GM13976 (cell line): ENCODE data around the gene KLF12.
A peak's percentile ranks its signal among the peaks of the same experiment; 100 is the strongest.

ENCODE experiments used
- DNase-seq: peaks from one replicate; pipeline ENCODE4 v3.0.0; 2012; ENCODE audit warnings: low spot score
- in situ Hi-C: fragments of 300-500 bp; cut with MboI; formaldehyde crosslinking; loops from one replicate; pipeline ENCODE4 v1.12.0; 2022; ENCODE audit warnings: low sequenced_read_pairs, mixed read lengths, inconsistent platforms; ENCODE audit not compliant: unreplicated experiment
- TF ChIP-seq, protein P1 (sequence below): IDR thresholded peaks from 2 replicates; pipeline ENCODE4 v1.5.1; 2012; ENCODE audit warnings: borderline replicate concordance, mild to moderate bottlenecking; ENCODE audit not compliant: insufficient read depth; ENCODE audit errors: extremely low read depth, missing control alignments, control extremely low read depth

KLF12 gene

DNA sequence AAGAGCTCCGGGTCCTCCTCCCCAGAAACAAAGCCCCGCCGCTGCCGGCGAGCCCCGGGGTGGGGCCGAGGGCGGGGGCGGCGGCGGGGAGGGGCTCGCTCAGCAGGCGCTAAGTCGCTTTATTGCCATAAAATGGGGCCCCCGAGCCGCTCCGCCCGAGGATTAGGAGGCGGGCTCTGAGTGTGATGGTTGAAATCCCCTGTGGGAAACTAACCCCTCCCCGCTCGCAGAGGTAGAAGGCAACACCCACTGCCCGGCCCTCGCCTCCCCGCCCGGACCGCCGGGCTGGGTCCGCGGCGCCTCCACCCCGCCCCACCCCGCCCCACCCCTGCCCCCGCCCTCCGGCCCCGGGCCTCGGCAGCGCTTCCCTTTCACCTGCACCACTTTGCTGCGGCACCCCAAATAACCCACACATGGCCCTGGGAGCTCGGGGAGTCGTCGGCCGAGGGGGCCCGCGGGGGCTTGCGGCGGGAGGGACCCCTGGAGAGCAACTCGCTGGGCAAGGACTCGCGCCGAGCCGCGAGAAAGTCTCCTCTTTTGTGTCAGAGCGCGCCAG lies at the start of gene KLF12:
TSS of gene KLF12 (minus strand) at position 184 of the 556 bp plus-strand sequence.
- in situ Hi-C loops, result no loop called here
- TF ChIP-seq, protein P1, sequence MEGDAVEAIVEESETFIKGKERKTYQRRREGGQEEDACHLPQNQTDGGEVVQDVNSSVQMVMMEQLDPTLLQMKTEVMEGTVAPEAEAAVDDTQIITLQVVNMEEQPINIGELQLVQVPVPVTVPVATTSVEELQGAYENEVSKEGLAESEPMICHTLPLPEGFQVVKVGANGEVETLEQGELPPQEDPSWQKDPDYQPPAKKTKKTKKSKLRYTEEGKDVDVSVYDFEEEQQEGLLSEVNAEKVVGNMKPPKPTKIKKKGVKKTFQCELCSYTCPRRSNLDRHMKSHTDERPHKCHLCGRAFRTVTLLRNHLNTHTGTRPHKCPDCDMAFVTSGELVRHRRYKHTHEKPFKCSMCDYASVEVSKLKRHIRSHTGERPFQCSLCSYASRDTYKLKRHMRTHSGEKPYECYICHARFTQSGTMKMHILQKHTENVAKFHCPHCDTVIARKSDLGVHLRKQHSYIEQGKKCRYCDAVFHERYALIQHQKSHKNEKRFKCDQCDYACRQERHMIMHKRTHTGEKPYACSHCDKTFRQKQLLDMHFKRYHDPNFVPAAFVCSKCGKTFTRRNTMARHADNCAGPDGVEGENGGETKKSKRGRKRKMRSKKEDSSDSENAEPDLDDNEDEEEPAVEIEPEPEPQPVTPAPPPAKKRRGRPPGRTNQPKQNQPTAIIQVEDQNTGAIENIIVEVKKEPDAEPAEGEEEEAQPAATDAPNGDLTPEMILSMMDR, result no peak
- peak; percentile 93 for DNase-seq

DNA sequence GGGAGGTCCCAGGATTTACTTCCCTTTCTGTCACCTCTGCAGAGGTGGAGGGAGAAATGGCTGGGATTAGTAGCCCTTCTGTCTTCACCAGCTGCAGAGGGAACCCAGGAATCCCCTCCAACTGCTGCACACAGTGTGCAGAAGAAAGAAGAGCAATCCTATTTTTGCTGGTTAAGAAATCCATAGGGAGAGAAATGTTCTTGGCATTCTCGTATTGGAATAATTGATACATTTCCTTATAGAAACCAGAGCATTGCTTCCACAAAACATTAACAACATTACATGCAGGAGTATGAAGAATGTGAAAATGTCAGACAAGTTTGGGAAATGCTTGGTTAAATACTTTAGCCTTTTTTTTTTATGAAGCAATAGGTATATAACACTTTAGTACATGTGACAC lies 48.3 kb upstream of the KLF12 start:
- in situ Hi-C loops, result no loop called here
- no peak for DNase-seq
- TF ChIP-seq, protein P1, result no peak

DNA sequence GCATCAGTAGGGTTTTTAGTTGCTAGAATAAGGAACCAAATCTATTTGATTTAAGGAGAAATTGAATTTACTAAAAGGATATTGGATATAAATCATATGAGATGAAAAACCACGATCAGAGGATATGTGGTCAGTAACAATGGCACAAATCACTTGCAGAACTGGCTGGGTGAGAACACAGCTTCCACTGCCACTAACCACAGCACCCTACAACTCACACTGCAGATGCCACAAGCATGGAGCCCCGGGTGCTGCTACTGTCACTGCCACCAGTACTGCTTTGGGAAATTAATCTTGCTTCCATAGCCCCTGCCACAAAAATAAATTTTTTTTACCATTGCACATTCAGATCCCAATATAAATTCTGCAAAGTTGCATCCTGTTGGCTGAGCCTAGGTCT lies 40.6 kb upstream of the KLF12 start:
- in situ Hi-C loops, result no loop called here
- TF ChIP-seq, protein P1, result no peak
- DNase-seq, result no peak

DNA sequence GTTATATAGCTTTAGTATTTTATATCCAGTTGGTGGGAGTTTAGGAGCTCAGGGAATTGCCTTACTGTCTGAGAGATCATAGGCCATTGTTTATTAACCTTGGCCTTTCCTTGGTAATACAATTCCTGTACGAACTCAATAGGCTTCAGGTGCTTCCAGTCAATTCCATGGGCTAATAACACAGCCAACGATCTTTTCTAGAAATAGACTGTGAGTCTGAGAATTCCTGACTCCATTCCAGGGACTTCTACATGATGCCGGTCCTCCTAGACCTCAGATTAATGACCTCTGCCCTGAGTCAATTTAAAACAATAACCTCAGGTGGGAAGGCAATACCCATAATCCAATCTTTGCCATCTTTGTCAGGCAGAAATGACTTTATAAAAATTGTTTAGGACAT lies 39.6 kb upstream of the KLF12 start:
- TF ChIP-seq, protein P1, result no peak
- no peak for DNase-seq
- in situ Hi-C loops, result no loop called here

DNA sequence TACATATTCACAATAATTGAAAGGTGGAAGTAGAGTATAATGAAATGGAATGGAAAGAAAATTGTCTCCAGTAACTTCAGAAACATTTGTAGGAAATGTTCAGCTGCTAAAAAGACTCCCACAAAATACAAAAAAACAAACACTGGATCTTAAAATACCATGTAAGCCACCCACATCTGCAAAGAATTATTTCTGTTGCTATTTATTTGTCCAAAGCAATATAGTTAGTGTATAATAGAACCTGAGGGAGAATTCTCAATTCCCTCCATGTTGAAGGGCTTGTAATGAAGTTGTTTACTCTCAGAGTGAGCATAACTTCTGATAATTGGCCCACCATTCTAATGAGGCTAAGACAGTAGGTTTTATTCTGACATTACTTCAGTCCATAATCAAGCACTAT lies 37.4 kb upstream of the KLF12 start:
- TF ChIP-seq, protein P1, result no peak
- no peak for DNase-seq
- in situ Hi-C loops, result no loop called here

DNA sequence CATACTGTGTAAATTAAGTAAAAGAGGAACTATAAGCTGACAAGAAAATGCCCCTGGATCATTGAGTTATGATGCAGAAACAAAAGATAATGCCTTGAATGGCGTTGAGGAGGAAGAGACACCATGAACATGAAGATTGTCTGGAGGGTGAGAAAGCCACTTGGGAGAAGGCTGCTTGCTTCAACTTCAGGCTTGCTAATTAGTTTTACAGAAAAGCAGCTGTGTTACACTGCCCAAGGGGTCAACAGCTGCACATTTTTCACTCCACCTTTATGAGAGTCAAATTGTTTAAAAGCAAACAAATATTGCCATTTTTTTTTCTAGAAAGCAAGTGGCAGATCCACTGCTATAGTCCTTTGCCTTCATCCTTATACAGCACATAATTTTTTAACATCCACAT lies 35.5 kb upstream of the KLF12 start:
- TF ChIP-seq, protein P1, result no peak
- in situ Hi-C loops, result no loop called here
- no peak for DNase-seq
